Measurements from ENCODE around the gene KLF8. TPM values are rescaled to one million over a fixed set of nuclear protein-coding genes. Genes with fewer than 3 reads are reported as not detected.
"Not testable (repeated sequence)": the region's sequence is repeated elsewhere in the genome, so short reads cannot be mapped to it uniquely, and the experiment has no call there.

Gene KLF8
- total RNA-seq (2014; rRNA removed; shearing (Covaris generic)) (1.7 and 3.4 TPM in 2 replicates), polyA plus RNA-seq (2016; fragmentation: Nextera tagmentation; extraction: Ambion mirVana) (1.2 and 1.8 TPM in 2 replicates)

DNA sequence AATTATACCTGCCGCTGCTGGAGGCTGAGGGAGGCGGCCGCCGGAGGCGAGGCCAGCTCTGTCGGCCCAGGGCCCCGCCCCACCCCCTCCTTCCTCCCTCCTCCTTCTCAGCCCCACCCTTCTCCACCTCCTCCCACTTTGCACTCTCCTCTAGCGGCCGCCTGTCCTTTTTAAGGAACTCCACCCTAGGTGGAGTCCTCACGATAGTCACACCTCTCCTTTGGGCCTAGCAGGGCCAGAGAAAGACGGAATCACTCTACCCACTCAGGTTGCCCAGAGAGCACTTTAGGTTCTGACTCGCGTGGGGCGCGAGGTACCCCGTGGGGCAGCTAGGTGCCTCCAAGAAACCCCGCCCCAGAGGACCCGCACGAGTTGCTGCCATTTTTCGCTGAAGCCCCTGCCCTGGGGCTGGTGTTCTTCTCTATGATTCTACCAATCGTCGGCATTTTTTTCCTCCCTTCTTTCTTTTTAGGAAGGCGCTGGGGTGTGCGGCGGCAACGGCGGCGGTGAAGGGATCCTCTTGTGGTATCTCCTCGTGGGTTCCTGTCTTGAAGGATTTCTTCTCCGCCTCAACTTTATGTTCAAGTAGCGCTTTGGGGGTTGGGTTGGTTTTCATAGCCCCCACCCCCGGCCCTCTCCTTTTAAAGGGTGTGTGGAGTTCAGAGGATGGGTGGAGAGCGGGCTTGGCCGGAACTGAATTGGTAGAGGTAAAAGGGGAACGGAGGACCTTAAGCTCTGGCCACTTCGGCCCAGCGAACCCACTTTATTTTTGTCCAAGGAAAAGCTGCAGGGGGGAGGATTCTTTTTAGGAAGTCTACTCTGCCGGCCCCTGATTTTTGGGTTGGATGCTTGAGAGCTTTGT, at the start of gene KLF8:
TSS of gene KLF8 (plus strand) at position 136 of the 862 bp plus-strand sequence. CDS start 979 bp downstream, outside the sequence.
- peak; percentile 56 for DNase-seq
- H3K4me2 ChIP-seq (ENCODE audit: unreplicated experiment) = peak within 1 kb of the TSS; percentile 83
- WGBS, 2 experiments (ENCODE audit: low coverage in 1 of 2, low lambda C conversion rate in 2 of 2, missing lambda C conversion rate in 2 of 2) = 1 to 2% methylated on average over 24 to 38 of the region's 38 CpGs
- H3K9me3 ChIP-seq (ENCODE audit: low read depth) = no peaks in the 10 kb centered on the region
- TF ChIP-seq EZH2 (IDR thresholded peaks at IDR 0.05; ENCODE audit: insufficient read depth, poor library complexity, severe bottlenecking) (no peak), EZH2phosphoT487 (IDR thresholded peaks at IDR 0.05; ENCODE audit: insufficient read depth, low read depth) (no peak)
- H3K4me3 ChIP-seq = peak within 1 kb of the TSS; percentile 71
- H3K27ac ChIP-seq = no peak within 1 kb of the TSS
- H3K9me2 ChIP-seq (ENCODE audit: insufficient read depth) = no peaks in the 10 kb centered on the region
- in situ Hi-C loops (cut with MboI) = no loop called here
- H4K20me1 ChIP-seq (ENCODE audit: insufficient read depth) = no peaks in the 10 kb centered on the region
- H3K9ac ChIP-seq = peak within 1 kb of the TSS; percentile 54
- H3K4me1 ChIP-seq (ENCODE audit: insufficient read depth) = no peaks in the 10 kb centered on the region
- H2AFZ ChIP-seq = peak within 1 kb of the TSS; percentile 93
- no peaks in the 10 kb centered on the region for H3K27me3 ChIP-seq (replicated peaks; ENCODE audit: insufficient read depth)
- H3F3A ChIP-seq (ENCODE audit: insufficient read depth) = no peaks in the 10 kb centered on the region
- no peaks in the 10 kb centered on the region for H3K36me3 ChIP-seq (ENCODE audit: low read depth)
- H3K79me2 ChIP-seq (ENCODE audit: insufficient read depth) = no peaks in the 10 kb centered on the region

DNA sequence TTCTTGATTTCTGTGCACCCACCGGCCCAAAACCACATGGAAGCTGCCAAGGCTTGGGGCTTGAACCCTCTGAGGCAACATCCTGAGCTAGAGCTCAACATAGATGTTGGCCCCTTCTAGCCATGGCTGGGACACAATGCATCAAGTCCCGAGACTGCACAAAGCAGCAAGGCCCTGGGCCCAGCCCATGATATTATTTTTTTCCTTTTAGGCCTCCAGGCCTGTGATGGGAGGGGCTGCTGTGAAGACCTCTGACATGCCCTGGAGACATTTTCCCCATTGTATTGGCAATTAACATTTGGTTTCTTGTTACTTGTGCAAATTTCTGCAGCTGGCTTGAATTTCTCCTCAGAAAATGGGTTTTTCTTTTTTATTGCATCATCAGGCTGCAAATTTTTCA, 25.2 kb upstream of the KLF8 start:
- H3K4me2 ChIP-seq (ENCODE audit: unreplicated experiment); H3F3A ChIP-seq (ENCODE audit: insufficient read depth); DNase-seq; H3K27ac ChIP-seq; H3K4me3 ChIP-seq; H3K4me1 ChIP-seq (ENCODE audit: insufficient read depth); H3K9me3 ChIP-seq (ENCODE audit: low read depth); H4K20me1 ChIP-seq (ENCODE audit: insufficient read depth); H3K79me2 ChIP-seq (ENCODE audit: insufficient read depth); H3K9me2 ChIP-seq (ENCODE audit: insufficient read depth); H3K27me3 ChIP-seq (replicated peaks; ENCODE audit: insufficient read depth); in situ Hi-C loops (cut with MboI); H3K9ac ChIP-seq; H3K36me3 ChIP-seq (ENCODE audit: low read depth); H2AFZ ChIP-seq: not testable (repeated sequence)
- 10% methylated on average over 2 of the region's 2 CpGs; no CpG with 5 or more reads in 1 of the 2 experiments for WGBS, 2 experiments (ENCODE audit: low coverage in 1 of 2, low lambda C conversion rate in 2 of 2, missing lambda C conversion rate in 2 of 2)

GRCh38 chrX:56211701-56212100, 20.5 kb upstream of the KLF8 start:
- Histone ChIP-seq H3K27ac (no peak overlapping the region), H2AFZ (no peak overlapping the region), H3K4me1 (ENCODE audit: insufficient read depth) (no peaks in the 10 kb centered on the region), H3K27me3 (replicated peaks; ENCODE audit: insufficient read depth) (no peaks in the 10 kb centered on the region), H3K9ac (no peak overlapping the region), H3K36me3 (ENCODE audit: low read depth) (no peaks in the 10 kb centered on the region), H3K4me2 (ENCODE audit: unreplicated experiment) (no peak overlapping the region), H3K9me3 (ENCODE audit: low read depth) (no peaks in the 10 kb centered on the region), H3K9me2 (ENCODE audit: insufficient read depth) (no peaks in the 10 kb centered on the region), H3K4me3 (no peak overlapping the region), H3K79me2 (ENCODE audit: insufficient read depth) (no peaks in the 10 kb centered on the region), H4K20me1 (ENCODE audit: insufficient read depth) (no peaks in the 10 kb centered on the region), H3F3A (ENCODE audit: insufficient read depth) (no peaks in the 10 kb centered on the region)
- in situ Hi-C loops (cut with MboI) = no loop called here
- TF ChIP-seq EZH2phosphoT487 (IDR thresholded peaks at IDR 0.05; ENCODE audit: insufficient read depth, low read depth) (no peak), EZH2 (IDR thresholded peaks at IDR 0.05; ENCODE audit: insufficient read depth, poor library complexity, severe bottlenecking) (no peak)
- DNase-seq = no peak
- WGBS, 2 experiments (ENCODE audit: low coverage in 1 of 2, low lambda C conversion rate in 2 of 2, missing lambda C conversion rate in 2 of 2) = 53 to 77% methylated on average over 1 to 3 of the region's 3 CpGs

DNA sequence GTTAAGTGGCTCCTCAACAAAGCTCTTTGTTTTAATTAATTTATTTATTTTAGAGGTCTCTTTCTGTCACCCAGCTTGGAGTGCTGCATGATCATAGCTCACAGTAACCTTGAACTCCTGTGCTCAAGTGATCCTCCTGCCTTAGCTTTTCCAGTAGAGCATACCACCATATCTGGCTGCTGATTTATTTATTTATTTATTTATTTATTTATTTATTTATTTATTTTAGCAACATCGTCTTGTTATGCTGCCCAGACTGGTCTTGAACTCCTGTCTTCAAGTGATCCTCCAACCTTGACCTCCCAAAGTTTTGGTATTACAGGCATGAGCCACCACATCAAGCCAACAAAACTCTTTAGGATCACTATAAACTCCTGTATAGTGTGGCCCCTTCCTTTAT, 15.8 kb upstream of the KLF8 start:
- no peaks in the 10 kb centered on the region for H3K4me1 ChIP-seq (ENCODE audit: insufficient read depth)
- H3F3A ChIP-seq (ENCODE audit: insufficient read depth) = no peaks in the 10 kb centered on the region
- H3K27me3 ChIP-seq (replicated peaks; ENCODE audit: insufficient read depth) = no peaks in the 10 kb centered on the region
- no peak overlapping the region for H2AFZ ChIP-seq
- in situ Hi-C loops (cut with MboI) = no loop called here
- H3K9me2 ChIP-seq (ENCODE audit: insufficient read depth) = no peaks in the 10 kb centered on the region
- no peak overlapping the region for H3K4me3 ChIP-seq
- TF ChIP-seq EZH2 (IDR thresholded peaks at IDR 0.05; ENCODE audit: insufficient read depth, poor library complexity, severe bottlenecking) = no peak
- no peak for TF ChIP-seq EZH2phosphoT487 (IDR thresholded peaks at IDR 0.05; ENCODE audit: insufficient read depth, low read depth)
- H3K4me2 ChIP-seq (ENCODE audit: unreplicated experiment) = no peak overlapping the region
- no peak overlapping the region for H3K9ac ChIP-seq
- WGBS, 2 experiments (ENCODE audit: low coverage in 1 of 2, low lambda C conversion rate in 2 of 2, missing lambda C conversion rate in 2 of 2) = 43 to 73% methylated on average over 1 of the region's 1 CpG
- no peak overlapping the region for H3K27ac ChIP-seq
- H4K20me1 ChIP-seq (ENCODE audit: insufficient read depth) = no peaks in the 10 kb centered on the region
- no peaks in the 10 kb centered on the region for H3K36me3 ChIP-seq (ENCODE audit: low read depth)
- no peaks in the 10 kb centered on the region for H3K79me2 ChIP-seq (ENCODE audit: insufficient read depth)
- no peak for DNase-seq
- H3K9me3 ChIP-seq (ENCODE audit: low read depth) = no peaks in the 10 kb centered on the region

Measured in GM23248 (cell line).